ENCODE measurements around the gene APCDD1L.

APCDD1L gene

GRCh38 chr20:58440021-58440767, 75.0 kb downstream of the APCDD1L start:
- no peak for TF ChIP-seq TAF1 (IDR thresholded peaks at IDR 0.05; ENCODE audit: borderline replicate concordance, low read depth, low read length)
- TF ChIP-seq POLR2A (IDR thresholded peaks at IDR 0.05; ENCODE audit: low read depth, low read length), result no peak
- TF ChIP-seq POLR2AphosphoS5 (IDR thresholded peaks at IDR 0.05; ENCODE audit: low read depth, low read length), result no peak
- FAIRE-seq (no peak), DNase-seq (ENCODE audit: insufficient read length) (no peak)

GRCh38 chr20:58438970-58439808, 76.0 kb downstream of the APCDD1L start:
- DNase-seq (ENCODE audit: insufficient read length) (no peak), FAIRE-seq (no peak)
- TF ChIP-seq POLR2A (IDR thresholded peaks at IDR 0.05; ENCODE audit: low read depth, low read length) (no peak), TAF1 (IDR thresholded peaks at IDR 0.05; ENCODE audit: borderline replicate concordance, low read depth, low read length) (no peak), POLR2AphosphoS5 (IDR thresholded peaks at IDR 0.05; ENCODE audit: low read depth, low read length) (no peak)

GRCh38 chr20:58436868-58437645, 78.1 kb downstream of the APCDD1L start:
- FAIRE-seq, result no peak
- no peak for DNase-seq (ENCODE audit: insufficient read length)
- TF ChIP-seq TAF1 (IDR thresholded peaks at IDR 0.05; ENCODE audit: borderline replicate concordance, low read depth, low read length), result no peak
- no peak for TF ChIP-seq POLR2A (IDR thresholded peaks at IDR 0.05; ENCODE audit: low read depth, low read length)
- no peak for TF ChIP-seq POLR2AphosphoS5 (IDR thresholded peaks at IDR 0.05; ENCODE audit: low read depth, low read length)

GRCh38 chr20:58435237-58435636, 80.0 kb downstream of the APCDD1L start:
- no peak for FAIRE-seq
- TF ChIP-seq TAF1 (IDR thresholded peaks at IDR 0.05; ENCODE audit: borderline replicate concordance, low read depth, low read length), result no peak
- no peak for TF ChIP-seq POLR2AphosphoS5 (IDR thresholded peaks at IDR 0.05; ENCODE audit: low read depth, low read length)
- no peak for TF ChIP-seq POLR2A (IDR thresholded peaks at IDR 0.05; ENCODE audit: low read depth, low read length)

GRCh38 chr20:58434326-58434725, 80.9 kb downstream of the APCDD1L start:
- TF ChIP-seq POLR2A (IDR thresholded peaks at IDR 0.05; ENCODE audit: low read depth, low read length) (no peak), TAF1 (IDR thresholded peaks at IDR 0.05; ENCODE audit: borderline replicate concordance, low read depth, low read length) (no peak), POLR2AphosphoS5 (IDR thresholded peaks at IDR 0.05; ENCODE audit: low read depth, low read length) (no peak)
- no peak for FAIRE-seq
- DNase-seq (ENCODE audit: insufficient read length), result no peak

More at GRCh38 chr20:58435237-58435636, 80.0 kb downstream of the APCDD1L start:
- DNase-seq (ENCODE audit: insufficient read length), result no peak

GRCh38 chr20:58433759-58434158, 81.4 kb downstream of the APCDD1L start:
- TF ChIP-seq TAF1 (IDR thresholded peaks at IDR 0.05; ENCODE audit: borderline replicate concordance, low read depth, low read length) (no peak), POLR2AphosphoS5 (IDR thresholded peaks at IDR 0.05; ENCODE audit: low read depth, low read length) (no peak), POLR2A (IDR thresholded peaks at IDR 0.05; ENCODE audit: low read depth, low read length) (no peak)
- DNase-seq (ENCODE audit: insufficient read length) (no peak), FAIRE-seq (no peak)

GRCh38 chr20:58433029-58433647, 82.1 kb downstream of the APCDD1L start:
- no peak for TF ChIP-seq POLR2AphosphoS5 (IDR thresholded peaks at IDR 0.05; ENCODE audit: low read depth, low read length)
- TF ChIP-seq POLR2A (IDR thresholded peaks at IDR 0.05; ENCODE audit: low read depth, low read length), result no peak
- no peak for TF ChIP-seq TAF1 (IDR thresholded peaks at IDR 0.05; ENCODE audit: borderline replicate concordance, low read depth, low read length)
- FAIRE-seq, result no peak
- DNase-seq (ENCODE audit: insufficient read length), result no peak

GRCh38 chr20:58432186-58432954, 82.8 kb downstream of the APCDD1L start:
- TF ChIP-seq POLR2A (IDR thresholded peaks at IDR 0.05; ENCODE audit: low read depth, low read length) (no peak), TAF1 (IDR thresholded peaks at IDR 0.05; ENCODE audit: borderline replicate concordance, low read depth, low read length) (no peak), POLR2AphosphoS5 (IDR thresholded peaks at IDR 0.05; ENCODE audit: low read depth, low read length) (no peak)
- FAIRE-seq (no peak), DNase-seq (ENCODE audit: insufficient read length) (no peak)

GRCh38 chr20:58431134-58431533, 84.1 kb downstream of the APCDD1L start:
- FAIRE-seq (no peak), DNase-seq (ENCODE audit: insufficient read length) (no peak)
- TF ChIP-seq POLR2AphosphoS5 (IDR thresholded peaks at IDR 0.05; ENCODE audit: low read depth, low read length) (no peak), POLR2A (IDR thresholded peaks at IDR 0.05; ENCODE audit: low read depth, low read length) (no peak), TAF1 (IDR thresholded peaks at IDR 0.05; ENCODE audit: borderline replicate concordance, low read depth, low read length) (no peak)

GRCh38 chr20:58429303-58429702, 85.9 kb downstream of the APCDD1L start:
- no peak for DNase-seq (ENCODE audit: insufficient read length)
- FAIRE-seq, result no peak
- TF ChIP-seq TAF1 (IDR thresholded peaks at IDR 0.05; ENCODE audit: borderline replicate concordance, low read depth, low read length) (no peak), POLR2A (IDR thresholded peaks at IDR 0.05; ENCODE audit: low read depth, low read length) (no peak), POLR2AphosphoS5 (IDR thresholded peaks at IDR 0.05; ENCODE audit: low read depth, low read length) (no peak)

Measured in GM12892 (cell line).